Endodermal cell (in vitro differentiated cells): ENCODE measurements around the gene SMAD7. TPM values are rescaled to one million over a fixed set of nuclear protein-coding genes. Genes with fewer than 3 reads are reported as not detected.

ENCODE experiments used
- DNase-seq: peaks from one replicate; pipeline ENCODE4 v3.0.0-alpha.2; 2017
- H3K27ac ChIP-seq: 2 replicates; pipeline ENCODE4 v1.5.1; 2013; ENCODE audit warnings: mild to moderate bottlenecking, low read depth, low read length, moderate library complexity
- H3K27me3 ChIP-seq: 2 replicates; pipeline ENCODE4 v1.6.1; 2013; ENCODE audit warnings: mild to moderate bottlenecking, low read length, moderate library complexity; ENCODE audit not compliant: insufficient read depth, control insufficient read depth, poor library complexity, severe bottlenecking
- H3K36me3 ChIP-seq: 2 replicates; pipeline ENCODE4 v1.7.0; 2013; ENCODE audit warnings: mild to moderate bottlenecking, low read length, moderate library complexity; ENCODE audit not compliant: control insufficient read depth, insufficient read depth
- H3K4me1 ChIP-seq: one replicate; pipeline ENCODE4 v1.7.0; 2013; ENCODE audit warnings: low read length; ENCODE audit not compliant: control insufficient read depth, insufficient read depth
- H3K4me3 ChIP-seq: 2 replicates; pipeline ENCODE4 v1.5.1; 2013; ENCODE audit warnings: mild to moderate bottlenecking, low read length, moderate library complexity
- H3K9ac ChIP-seq: 2 replicates; pipeline ENCODE4 v1.6.1; 2013; ENCODE audit warnings: mild to moderate bottlenecking, low read length, moderate library complexity; ENCODE audit not compliant: poor library complexity, severe bottlenecking; ENCODE audit errors: extremely low read depth
- H3K9me3 ChIP-seq: 2 replicates; pipeline ENCODE4 v1.6.1; 2013; ENCODE audit warnings: mild to moderate bottlenecking, low read length, moderate library complexity; ENCODE audit not compliant: control insufficient read depth
- H3K27ac Mint-ChIP-seq: 2 replicates; pipeline ENCODE4 v1.8.0; 2020; ENCODE audit warnings: mixed read lengths
- H3K27me3 Mint-ChIP-seq: 2 replicates; pipeline ENCODE4 v1.8.0; 2021; ENCODE audit warnings: mild to moderate bottlenecking, mixed read lengths; ENCODE audit not compliant: insufficient read depth
- H3K36me3 Mint-ChIP-seq: 2 replicates; pipeline ENCODE4 v1.8.0; 2020; ENCODE audit warnings: low read depth, mixed read lengths
- H3K4me1 Mint-ChIP-seq: 2 replicates; pipeline ENCODE4 v1.8.0; 2020; ENCODE audit warnings: mixed read lengths
- H3K4me3 Mint-ChIP-seq: 2 replicates; pipeline ENCODE4 v1.8.0; 2020; ENCODE audit warnings: mild to moderate bottlenecking, moderate library complexity, mixed read lengths
- H3K9me3 Mint-ChIP-seq: 2 replicates; pipeline ENCODE4 v1.8.0; 2020; ENCODE audit warnings: mild to moderate bottlenecking, mixed read lengths
- WGBS, 2 experiments: methylation state at CpG; one replicate each; pipeline versions ENCODE4 v1.1.5 to v1.1.7; 2013; ENCODE audit warnings: missing lambda C conversion rate in 2 of 2, mixed read lengths in 1 of 2; ENCODE audit not compliant: insufficient coverage in 1 of 2, insufficient read length in 1 of 2; 5-methylcytosine and 5-hydroxymethylcytosine counted together
- total RNA-seq, 2 donors: library from RNA; stranded (reverse); fragmentation: NEBNext Ultra II Directional in 1 of 2; extraction: Animal tissue kit (Norgen Biotek cat#: 25700) in 1 of 2; gene quantifications; 2 replicates in 1 of 2; 3 replicates in 1 of 2; pipeline ENCODE4 v1.2.1, GENCODE V29; 2021
- TF ChIP-seq, protein P1 (sequence below): fragments of 200-600 bp; sonication (generic); conservative IDR thresholded peaks from 2 replicates; pipeline ENCODE4 v1.5.0; 2021; ENCODE audit warnings: antibody characterized with exemption, mild to moderate bottlenecking

The SMAD7 gene
- total RNA-seq, 2 donors from 2014 or later = 52.4 to 67.4 TPM

GRCh38 chr18:48886520-48887293, 64.1 kb downstream of the SMAD7 start:
- H3K27me3 ChIP-seq = no peaks in the 10 kb centered on the region
- H3K27ac ChIP-seq = no peak overlapping the region
- H3K9ac ChIP-seq = no peak overlapping the region
- Mint-ChIP-seq H3K9me3 (no peaks in the 10 kb centered on the region), H3K36me3 (no peaks in the 10 kb centered on the region), H3K4me1 (peaks cover 9% of the 10 kb centered on the region), H3K4me3 (no peak overlapping the region), H3K27ac (no peak overlapping the region), H3K27me3 (peaks cover 8% of the 10 kb centered on the region)
- peaks cover 5% of the 10 kb centered on the region for H3K4me1 ChIP-seq
- no peaks in the 10 kb centered on the region for H3K36me3 ChIP-seq
- 88% methylated on average over 7 to 8 of the region's 8 CpGs for whole genome bisulfite sequencing, 2 experiments
- H3K9me3 ChIP-seq = no peaks in the 10 kb centered on the region
- TF ChIP-seq, protein P1, sequence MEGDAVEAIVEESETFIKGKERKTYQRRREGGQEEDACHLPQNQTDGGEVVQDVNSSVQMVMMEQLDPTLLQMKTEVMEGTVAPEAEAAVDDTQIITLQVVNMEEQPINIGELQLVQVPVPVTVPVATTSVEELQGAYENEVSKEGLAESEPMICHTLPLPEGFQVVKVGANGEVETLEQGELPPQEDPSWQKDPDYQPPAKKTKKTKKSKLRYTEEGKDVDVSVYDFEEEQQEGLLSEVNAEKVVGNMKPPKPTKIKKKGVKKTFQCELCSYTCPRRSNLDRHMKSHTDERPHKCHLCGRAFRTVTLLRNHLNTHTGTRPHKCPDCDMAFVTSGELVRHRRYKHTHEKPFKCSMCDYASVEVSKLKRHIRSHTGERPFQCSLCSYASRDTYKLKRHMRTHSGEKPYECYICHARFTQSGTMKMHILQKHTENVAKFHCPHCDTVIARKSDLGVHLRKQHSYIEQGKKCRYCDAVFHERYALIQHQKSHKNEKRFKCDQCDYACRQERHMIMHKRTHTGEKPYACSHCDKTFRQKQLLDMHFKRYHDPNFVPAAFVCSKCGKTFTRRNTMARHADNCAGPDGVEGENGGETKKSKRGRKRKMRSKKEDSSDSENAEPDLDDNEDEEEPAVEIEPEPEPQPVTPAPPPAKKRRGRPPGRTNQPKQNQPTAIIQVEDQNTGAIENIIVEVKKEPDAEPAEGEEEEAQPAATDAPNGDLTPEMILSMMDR = no peak
- H3K4me3 ChIP-seq = no peak overlapping the region
- DNase-seq = peak; percentile 36

DNA sequence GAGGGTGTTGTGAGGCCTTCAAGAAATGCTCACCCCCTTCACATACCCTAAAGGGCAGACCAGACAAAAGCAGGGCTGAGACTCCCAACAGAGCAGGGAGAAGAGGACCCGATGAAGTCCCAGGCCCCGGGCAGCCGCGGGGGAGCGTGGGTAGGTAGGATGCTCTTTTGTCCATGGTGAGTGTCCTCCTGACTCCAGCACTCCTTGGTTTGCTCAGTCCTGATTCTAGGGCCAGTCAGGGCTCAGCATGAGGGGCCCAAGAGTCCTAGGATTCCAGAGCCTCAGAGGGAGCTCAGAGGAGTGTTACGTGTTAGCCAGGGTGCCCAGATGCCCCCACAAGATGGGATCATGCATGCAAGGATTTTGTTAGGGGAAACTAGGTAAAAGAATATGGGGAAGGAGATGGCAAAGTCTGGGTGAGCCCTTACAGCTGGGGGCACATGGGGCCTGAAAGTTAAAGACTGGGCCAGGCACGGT, 64.8 kb downstream of the SMAD7 start:
- peak; percentile 31 for DNase-seq
- Histone ChIP-seq H3K9ac (no peak overlapping the region), H3K4me3 (no peak overlapping the region), H3K27me3 (no peaks in the 10 kb centered on the region), H3K36me3 (no peaks in the 10 kb centered on the region), H3K4me1 (peaks cover 5% of the 10 kb centered on the region), H3K9me3 (no peaks in the 10 kb centered on the region), H3K27ac (no peak overlapping the region)
- no peaks in the 10 kb centered on the region for H3K36me3 Mint-ChIP-seq
- WGBS, 2 experiments = 92 to 100% methylated on average over 2 to 7 of the region's 7 CpGs
- peaks cover 8% of the 10 kb centered on the region for H3K27me3 Mint-ChIP-seq
- TF ChIP-seq, protein P1 = no peak
- H3K9me3 Mint-ChIP-seq = peaks cover 1% of the 10 kb centered on the region
- H3K27ac Mint-ChIP-seq = peak overlapping the region; percentile 44
- H3K4me3 Mint-ChIP-seq = no peak overlapping the region
- peaks cover 9% of the 10 kb centered on the region for H3K4me1 Mint-ChIP-seq

- Histone ChIP-seq H3K27ac (no peak overlapping the region), H3K36me3 (no peaks in the 10 kb centered on the region), H3K27me3 (no peaks in the 10 kb centered on the region), H3K4me3 (no peak overlapping the region), H3K4me1 (peaks cover 5% of the 10 kb centered on the region), H3K9ac (no peak overlapping the region), H3K9me3 (no peaks in the 10 kb centered on the region)
- H3K4me1 Mint-ChIP-seq = peaks cover 9% of the 10 kb centered on the region
- no peak overlapping the region for H3K27ac Mint-ChIP-seq
- no peaks in the 10 kb centered on the region for H3K36me3 Mint-ChIP-seq
- WGBS, 2 experiments = 94 to 100% methylated on average over 2 to 11 of the region's 11 CpGs
- TF ChIP-seq, protein P1 = no peak
- peak; percentile 41 for DNase-seq
- peaks cover 1% of the 10 kb centered on the region for H3K9me3 Mint-ChIP-seq
- H3K27me3 Mint-ChIP-seq = peaks cover 8% of the 10 kb centered on the region
- no peak overlapping the region for H3K4me3 Mint-ChIP-seq
These were observed 65.4 kb downstream of the SMAD7 start for GRCh38 chr18:48885266-48885923.
